Measurements from ENCODE around the gene ATXN1.

The ATXN1 gene

DNA sequence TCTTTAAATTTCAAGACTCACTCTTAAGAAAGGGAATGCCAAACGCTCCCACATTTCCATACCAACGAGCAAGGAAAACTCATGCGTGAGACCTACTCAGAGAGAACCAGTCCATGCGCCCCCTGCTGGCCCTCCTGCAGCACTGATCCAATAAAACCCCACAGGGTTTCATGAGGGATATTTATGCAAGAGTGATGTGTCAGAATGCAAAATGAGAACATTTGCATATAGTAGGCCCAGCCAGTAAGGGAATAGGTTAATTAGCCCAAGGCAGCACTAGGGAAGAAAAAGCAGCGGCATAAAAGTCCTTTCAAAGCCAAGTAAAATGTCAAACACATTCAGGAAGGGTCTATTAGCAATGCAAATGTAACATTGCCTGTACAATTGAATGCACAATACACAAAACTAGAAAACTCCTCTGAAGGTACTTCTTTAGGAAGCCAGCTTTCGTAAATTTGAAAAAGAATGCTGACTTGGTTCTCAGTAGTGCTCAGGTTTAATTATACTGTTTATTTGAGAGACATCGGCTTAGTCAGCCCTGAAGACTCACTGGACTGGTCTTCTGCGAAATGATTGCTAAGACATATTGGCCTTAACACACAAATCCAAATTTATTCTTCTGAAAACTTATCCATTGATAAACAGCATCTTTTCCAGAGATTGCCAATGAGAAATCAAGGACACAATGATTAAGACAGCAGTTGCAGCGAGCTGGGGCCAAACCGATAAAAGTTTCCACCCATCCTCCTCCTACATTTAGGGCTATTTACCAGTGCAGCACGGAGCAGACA is 429.7 kb downstream of the ATXN1 start:
- H3K4me3 ChIP-seq (ENCODE audit: insufficient read depth, low read length, poor library complexity, severe bottlenecking), result no peak overlapping the region

GRCh38 chr6:16329233-16329632 is 432.0 kb downstream of the ATXN1 start:
- Histone ChIP-seq H3K4me3 (ENCODE audit: insufficient read depth, low read length, poor library complexity, severe bottlenecking) (no peak overlapping the region), H3K9me3 (ENCODE audit: insufficient read depth, low read length) (no peaks in the 10 kb centered on the region), H3K9me2 (replicated peaks; ENCODE audit: insufficient read depth, low read length) (no peaks in the 10 kb centered on the region), H3K9ac (ENCODE audit: low read length) (no peak overlapping the region), H2AFZ (ENCODE audit: low read depth, low read length, severe bottlenecking) (no peak overlapping the region), H3F3A (ENCODE audit: insufficient read depth) (no peaks in the 10 kb centered on the region), H3K27me3 (ENCODE audit: low read length) (no peaks in the 10 kb centered on the region), H3K79me2 (ENCODE audit: insufficient read depth, low read length) (no peaks in the 10 kb centered on the region), H4K20me1 (ENCODE audit: low read depth, low read length) (no peaks in the 10 kb centered on the region), H3K36me3 (ENCODE audit: low read length) (no peaks in the 10 kb centered on the region), H3K4me2 (ENCODE audit: low read depth, low read length, poor library complexity, severe bottlenecking) (no peak overlapping the region), H3K27ac (ENCODE audit: low read depth, low read length) (no peak overlapping the region)
- TF ChIP-seq EZH2phosphoT487 (conservative IDR thresholded peaks at IDR 0.05; ENCODE audit: low read length), result no peak
- TF ChIP-seq, protein P1, sequence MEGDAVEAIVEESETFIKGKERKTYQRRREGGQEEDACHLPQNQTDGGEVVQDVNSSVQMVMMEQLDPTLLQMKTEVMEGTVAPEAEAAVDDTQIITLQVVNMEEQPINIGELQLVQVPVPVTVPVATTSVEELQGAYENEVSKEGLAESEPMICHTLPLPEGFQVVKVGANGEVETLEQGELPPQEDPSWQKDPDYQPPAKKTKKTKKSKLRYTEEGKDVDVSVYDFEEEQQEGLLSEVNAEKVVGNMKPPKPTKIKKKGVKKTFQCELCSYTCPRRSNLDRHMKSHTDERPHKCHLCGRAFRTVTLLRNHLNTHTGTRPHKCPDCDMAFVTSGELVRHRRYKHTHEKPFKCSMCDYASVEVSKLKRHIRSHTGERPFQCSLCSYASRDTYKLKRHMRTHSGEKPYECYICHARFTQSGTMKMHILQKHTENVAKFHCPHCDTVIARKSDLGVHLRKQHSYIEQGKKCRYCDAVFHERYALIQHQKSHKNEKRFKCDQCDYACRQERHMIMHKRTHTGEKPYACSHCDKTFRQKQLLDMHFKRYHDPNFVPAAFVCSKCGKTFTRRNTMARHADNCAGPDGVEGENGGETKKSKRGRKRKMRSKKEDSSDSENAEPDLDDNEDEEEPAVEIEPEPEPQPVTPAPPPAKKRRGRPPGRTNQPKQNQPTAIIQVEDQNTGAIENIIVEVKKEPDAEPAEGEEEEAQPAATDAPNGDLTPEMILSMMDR (IDR thresholded peaks at IDR 0.05; ENCODE audit: insufficient read depth, low read length, poor library complexity, severe bottlenecking), result no peak

More for the DNA sequence above, 429.7 kb downstream of the ATXN1 start:
- H3F3A ChIP-seq (ENCODE audit: insufficient read depth), result no peaks in the 10 kb centered on the region
- H3K79me2 ChIP-seq (ENCODE audit: insufficient read depth, low read length), result no peaks in the 10 kb centered on the region
- no peaks in the 10 kb centered on the region for H3K9me2 ChIP-seq (replicated peaks; ENCODE audit: insufficient read depth, low read length)
- no peak overlapping the region for H3K9ac ChIP-seq (ENCODE audit: low read length)
- H3K9me3 ChIP-seq (ENCODE audit: insufficient read depth, low read length), result no peaks in the 10 kb centered on the region
- H3K4me2 ChIP-seq (ENCODE audit: low read depth, low read length, poor library complexity, severe bottlenecking), result peak overlapping the region; percentile 11
- no peaks in the 10 kb centered on the region for H4K20me1 ChIP-seq (ENCODE audit: low read depth, low read length)
- H3K36me3 ChIP-seq (ENCODE audit: low read length), result no peaks in the 10 kb centered on the region
- peak overlapping the region; percentile 2 for H2AFZ ChIP-seq (ENCODE audit: low read depth, low read length, severe bottlenecking)
- no peak overlapping the region for H3K27ac ChIP-seq (ENCODE audit: low read depth, low read length)
- H3K27me3 ChIP-seq (ENCODE audit: low read length), result no peaks in the 10 kb centered on the region
- TF ChIP-seq EZH2phosphoT487 (conservative IDR thresholded peaks at IDR 0.05; ENCODE audit: low read length), result no peak
- TF ChIP-seq, protein P1 (IDR thresholded peaks at IDR 0.05; ENCODE audit: insufficient read depth, low read length, poor library complexity, severe bottlenecking), result peak; percentile 100

- Histone ChIP-seq H3K36me3 (ENCODE audit: low read length) (no peaks in the 10 kb centered on the region), H3K9me2 (replicated peaks; ENCODE audit: insufficient read depth, low read length) (no peaks in the 10 kb centered on the region), H4K20me1 (ENCODE audit: low read depth, low read length) (no peaks in the 10 kb centered on the region), H3F3A (ENCODE audit: insufficient read depth) (no peaks in the 10 kb centered on the region), H3K9ac (ENCODE audit: low read length) (no peak overlapping the region), H3K27ac (ENCODE audit: low read depth, low read length) (no peak overlapping the region), H3K27me3 (ENCODE audit: low read length) (no peaks in the 10 kb centered on the region), H3K4me2 (ENCODE audit: low read depth, low read length, poor library complexity, severe bottlenecking) (no peak overlapping the region), H3K9me3 (ENCODE audit: insufficient read depth, low read length) (no peaks in the 10 kb centered on the region), H3K79me2 (ENCODE audit: insufficient read depth, low read length) (no peaks in the 10 kb centered on the region), H2AFZ (ENCODE audit: low read depth, low read length, severe bottlenecking) (no peak overlapping the region), H3K4me3 (ENCODE audit: insufficient read depth, low read length, poor library complexity, severe bottlenecking) (no peak overlapping the region)
- TF ChIP-seq, protein P1 (IDR thresholded peaks at IDR 0.05; ENCODE audit: insufficient read depth, low read length, poor library complexity, severe bottlenecking), result no peak
- TF ChIP-seq EZH2phosphoT487 (conservative IDR thresholded peaks at IDR 0.05; ENCODE audit: low read length), result no peak
Measured at GRCh38 chr6:16327777-16328325, 433.4 kb downstream of the ATXN1 start.
